BJ (cell line): ENCODE measurements around the gene P2RX4. TPM values are rescaled to one million over a fixed set of nuclear protein-coding genes. Genes with fewer than 3 reads are reported as not detected.

Experiments
- CTCF ChIA-PET: fragments of 350-600 bp; formaldehyde crosslinking; extraction: SDS; loops from one replicate; lab custom pipeline; 2021; ENCODE audit warnings: antibody characterized with exemption, inconsistent platforms; lab: Yijun Ruan, JAX
- POLR2A ChIA-PET: fragments of 300-600 bp; sonication (Branson Sonifier 250); formaldehyde crosslinking; extraction: SDS; loops from one replicate; lab custom pipeline; 2021; ENCODE audit warnings: antibody characterized with exemption; lab: Charles Lee
- DNase-seq: peaks from one replicate; pipeline ENCODE4 v3.0.0-alpha.2; 2011; ENCODE audit warnings: low read depth
- H3K27me3 ChIP-seq: 2 replicates; pipeline ENCODE4 v1.6.0; 2011; ENCODE audit warnings: low read length; ENCODE audit not compliant: control insufficient read depth, insufficient read depth
- H3K36me3 ChIP-seq: 2 replicates; pipeline ENCODE4 v1.5.1; 2011; ENCODE audit warnings: low read length; ENCODE audit not compliant: control insufficient read depth, insufficient read depth
- H3K4me3 ChIP-seq: 2 replicates; pipeline ENCODE4 v1.5.1; 2011; ENCODE audit warnings: low read depth, mild to moderate bottlenecking, control low read depth, low read length
- CTCF ChIP-seq: IDR thresholded peaks from 2 replicates; pipeline ENCODE4 v1.5.1; 2011; ENCODE audit warnings: low read depth, mild to moderate bottlenecking, control low read depth, inconsistent platforms, low read length, moderate library complexity; ENCODE audit not compliant: insufficient read depth
- polyA plus RNA-seq: library from polyadenylated mRNA; depleted of rRNA; stranded (reverse); fragments of >200 nt; gene quantifications from 2 replicates; pipeline ENCODE4 v1.2.3, GENCODE V29; 2011

P2RX4 gene
- polyA plus RNA-seq, 1 experiment = 25.8 TPM

- ChIA-PET POLR2A (no interaction called here), CTCF (interaction anchor here (0.6 to 5.3 kb wide), 2 partner anchors 12 to 50 kb away, joined by 3 to 21 read pairs; no protein-coding TSS in a partner anchor)
- TF ChIP-seq CTCF = no peak
- Histone ChIP-seq H3K36me3 (peaks cover 4% of the 10 kb centered on the region; the same call in 1 of the 2 replicates), H3K4me3 (no peak overlapping the region), H3K27me3 (no peaks in the 10 kb centered on the region)
- DNase-seq = no peak
Measured at GRCh38 chr12:121218588-121219352, 8.8 kb downstream of the P2RX4 start.

GRCh38 chr12:121219353-121219986 is 9.5 kb downstream of the P2RX4 start:
- CTCF ChIA-PET = interaction anchor here (5.3 kb wide), 1 partner anchor 11 kb away, joined by 21 read pairs; no protein-coding TSS in a partner anchor
- no peak for TF ChIP-seq CTCF
- Histone ChIP-seq H3K4me3 (no peak overlapping the region), H3K36me3 (peaks cover 4% of the 10 kb centered on the region; the same call in 1 of the 2 replicates), H3K27me3 (no peaks in the 10 kb centered on the region)
- POLR2A ChIA-PET = no interaction called here
- DNase-seq = no peak

- no peak overlapping the region for H3K4me3 ChIP-seq
- CTCF ChIA-PET = interaction anchor here (0.6 to 2.6 kb wide), 2 partner anchors 9 to 161 kb away, joined by 4 to 12 read pairs; no protein-coding TSS in a partner anchor
- H3K36me3 ChIP-seq = peaks cover 4% of the 10 kb centered on the region; the same call in 1 of the 2 replicates
- H3K27me3 ChIP-seq = no peaks in the 10 kb centered on the region
- TF ChIP-seq CTCF = no peak
- POLR2A ChIA-PET = no interaction called here
- DNase-seq = no peak
Measured at GRCh38 chr12:121222847-121223246, 12.9 kb downstream of the P2RX4 start.

- TF ChIP-seq CTCF = peak; percentile 23; the same call in 1 of the 2 replicates
Measured at GRCh38 chr12:121223292-121224285, 13.7 kb downstream of the P2RX4 start.

More at GRCh38 chr12:121223292-121224285, 13.7 kb downstream of the P2RX4 start:
- H3K27me3 ChIP-seq = no peaks in the 10 kb centered on the region
- ChIA-PET CTCF (interaction anchor here (1.7 to 2.6 kb wide), 2 partner anchors 14 to 162 kb away, joined by 4 to 12 read pairs; no protein-coding TSS in a partner anchor), POLR2A (no interaction called here)
- H3K36me3 ChIP-seq = peaks cover 4% of the 10 kb centered on the region; the same call in 1 of the 2 replicates
- H3K4me3 ChIP-seq = no peak overlapping the region
- DNase-seq = no peak
